Prostate gland (tissue), 2 donors: ENCODE results near the gene HAPLN3.

Experiments
- POLR2A ChIP-seq: fragments of 450-650 bp; IDR thresholded peaks from one replicate; pipeline ENCODE4 v1.6.1; 2016; ENCODE audit warnings: antibody characterized with exemption, mild to moderate bottlenecking
- POLR2AphosphoS5 ChIP-seq: sonication (generic); formaldehyde crosslinking; IDR thresholded peaks from one replicate; pipeline ENCODE4 v1.6.1; 2017; ENCODE audit warnings: antibody characterized with exemption
- TF ChIP-seq, protein P1 (sequence below), 4 experiments: fragments of 200-600 bp in 2 of 4; fragments of 450-650 bp in 2 of 4; sonication (generic) in 2 of 4; IDR thresholded peaks; 1 replicate in 3 of 4; 2 replicates in 1 of 4; pipeline ENCODE4 v1.5.1; 2016 to 2019; ENCODE audit warnings: antibody characterized with exemption in 4 of 4, mild to moderate bottlenecking in 2 of 4, moderate library complexity in 2 of 4

DNA sequence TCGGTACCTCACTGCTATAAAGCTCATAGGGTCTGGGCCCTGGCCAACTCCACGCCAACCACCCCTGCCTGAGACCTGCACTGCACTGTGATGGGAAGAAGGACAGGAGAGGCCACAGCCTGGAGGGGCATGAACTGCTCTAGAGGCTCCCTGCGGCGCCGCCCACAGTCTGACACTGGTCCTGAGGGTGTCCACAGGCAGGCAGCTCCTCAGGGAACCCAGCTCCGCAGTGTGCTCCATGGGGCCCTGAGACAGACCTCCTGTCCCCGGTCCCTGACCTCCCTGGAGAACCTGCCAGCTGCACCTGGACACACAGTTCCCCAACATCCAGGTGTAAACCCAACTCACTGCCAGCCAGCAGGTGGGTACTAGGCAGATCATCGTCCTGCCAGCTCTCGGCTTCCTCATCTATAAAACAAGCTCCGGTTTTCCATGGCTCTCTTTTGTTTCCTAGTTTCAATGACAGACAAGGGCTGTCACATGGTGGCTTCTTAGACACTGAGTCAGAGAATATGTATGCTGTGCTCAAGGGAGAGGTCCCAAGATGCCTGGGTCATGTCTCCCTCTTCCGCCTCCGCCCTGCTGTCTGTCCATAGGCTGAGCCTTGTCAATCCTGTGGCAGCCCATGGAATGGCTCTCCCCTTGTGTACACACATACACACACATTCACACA, 5.1 kb upstream of the HAPLN3 start:
- TF ChIP-seq, protein P1, sequence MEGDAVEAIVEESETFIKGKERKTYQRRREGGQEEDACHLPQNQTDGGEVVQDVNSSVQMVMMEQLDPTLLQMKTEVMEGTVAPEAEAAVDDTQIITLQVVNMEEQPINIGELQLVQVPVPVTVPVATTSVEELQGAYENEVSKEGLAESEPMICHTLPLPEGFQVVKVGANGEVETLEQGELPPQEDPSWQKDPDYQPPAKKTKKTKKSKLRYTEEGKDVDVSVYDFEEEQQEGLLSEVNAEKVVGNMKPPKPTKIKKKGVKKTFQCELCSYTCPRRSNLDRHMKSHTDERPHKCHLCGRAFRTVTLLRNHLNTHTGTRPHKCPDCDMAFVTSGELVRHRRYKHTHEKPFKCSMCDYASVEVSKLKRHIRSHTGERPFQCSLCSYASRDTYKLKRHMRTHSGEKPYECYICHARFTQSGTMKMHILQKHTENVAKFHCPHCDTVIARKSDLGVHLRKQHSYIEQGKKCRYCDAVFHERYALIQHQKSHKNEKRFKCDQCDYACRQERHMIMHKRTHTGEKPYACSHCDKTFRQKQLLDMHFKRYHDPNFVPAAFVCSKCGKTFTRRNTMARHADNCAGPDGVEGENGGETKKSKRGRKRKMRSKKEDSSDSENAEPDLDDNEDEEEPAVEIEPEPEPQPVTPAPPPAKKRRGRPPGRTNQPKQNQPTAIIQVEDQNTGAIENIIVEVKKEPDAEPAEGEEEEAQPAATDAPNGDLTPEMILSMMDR (IDR thresholded peaks at IDR 0.05), result no peak
- TF ChIP-seq POLR2A, result no peak
- TF ChIP-seq POLR2AphosphoS5, result no peak
